ENCODE data around the gene PRTG.

- TF ChIP-seq CTCF (IDR thresholded peaks at IDR 0.05): no peak
- TF ChIP-seq POLR2A (IDR thresholded peaks at IDR 0.05): no peak
These were observed 156.1 kb downstream of the PRTG start for GRCh38 chr15:55586808-55587207.

All from uterus (tissue), 2 donors.